Stimulated activated CD4-positive, alpha-beta T cell treated with anti-CD3 and anti-CD28 coated beads, Interleukin-15, amount 100 ng/mL, for 48 hours (primary cell): ENCODE measurements around the gene DLK2.
"Not testable (repeated sequence)": the region's sequence is repeated elsewhere in the genome, so short reads cannot be mapped to it uniquely, and the experiment has no call there.

Experiments
- DNase-seq, 2 donors: peaks; one replicate each; pipeline ENCODE4 v3.0.0-alpha.2; 2020; ENCODE audit warnings: low read depth in 2 of 2

DLK2 gene

GRCh38 chr6:43455531-43456428 lies at the start of gene DLK2:
Gene DLK2, minus strand, starts transcription at chr6:43455548. Its CDS starts 723 bp downstream, at chr6:43454825.
- DNase-seq = peak; percentile 18 to 42

- DNase-seq = no peak
These were observed 48.1 kb upstream of the DLK2 start for GRCh38 chr6:43503443-43503842.

- no peak for DNase-seq
These were observed 47.3 kb upstream of the DLK2 start for GRCh38 chr6:43502666-43503065.

GRCh38 chr6:43500921-43501320 lies 45.6 kb upstream of the DLK2 start:
- DNase-seq = no peak

- no peak for DNase-seq
These were observed 43.9 kb upstream of the DLK2 start for GRCh38 chr6:43499028-43499815.

- not testable (repeated sequence) for DNase-seq
These were observed 42.9 kb upstream of the DLK2 start for GRCh38 chr6:43498291-43498690.

- no peak for DNase-seq
These were observed 42.3 kb upstream of the DLK2 start for GRCh38 chr6:43497689-43498088.

- no peak for DNase-seq
These were observed 41.7 kb upstream of the DLK2 start for GRCh38 chr6:43497129-43497396.

- no peak for DNase-seq
These were observed 41.2 kb upstream of the DLK2 start for GRCh38 chr6:43496370-43497128.

GRCh38 chr6:43495409-43495941 lies 40.1 kb upstream of the DLK2 start:
- no peak for DNase-seq

- no peak for DNase-seq
These were observed 39.4 kb upstream of the DLK2 start for GRCh38 chr6:43494766-43495165.

GRCh38 chr6:43494321-43494720 lies 39.0 kb upstream of the DLK2 start:
- DNase-seq = no peak

- DNase-seq = no peak
These were observed 38.5 kb upstream of the DLK2 start for GRCh38 chr6:43493833-43494232.

GRCh38 chr6:43493230-43493629 lies 37.9 kb upstream of the DLK2 start:
- DNase-seq = no peak

- DNase-seq = no peak
These were observed 37.3 kb upstream of the DLK2 start for GRCh38 chr6:43492673-43493072.

- no peak for DNase-seq
These were observed 36.7 kb upstream of the DLK2 start for GRCh38 chr6:43491750-43492661.

GRCh38 chr6:43490523-43490939 lies 35.2 kb upstream of the DLK2 start:
- no peak for DNase-seq

GRCh38 chr6:43489277-43490072 lies 34.1 kb upstream of the DLK2 start:
- DNase-seq = no peak

- DNase-seq = no peak
These were observed 33.4 kb upstream of the DLK2 start for GRCh38 chr6:43488667-43489276.
